Thoracic aorta (tissue), 2 donors: ENCODE results near the gene ALDH7A1. TPM values are rescaled to one million over a fixed set of nuclear protein-coding genes. Genes with fewer than 3 reads are reported as not detected.

Experiments used
- ATAC-seq: fragments of 150-250 bp; one replicate; pipeline ENCODE4 v1.8.0; 2017; ENCODE audit warnings: low read depth; ENCODE audit not compliant: insufficient number of reproducible peaks, low FRiP score
- DNase-seq: peaks from one replicate; pipeline ENCODE4 v3.0.0-alpha.2; 2020; ENCODE audit warnings: low spot score
- H3K27ac ChIP-seq, 2 donors: fragments of 200-600 bp; sonication (generic); 1 replicate in 1 of 2; 2 replicates in 1 of 2; pipeline ENCODE4 v1.5.1; 2016; ENCODE audit warnings: mild to moderate bottlenecking in 2 of 2, moderate library complexity in 2 of 2
- H3K27me3 ChIP-seq: fragments of 200-600 bp; sonication (generic); replicated peaks from 2 replicates; pipeline ENCODE4 v1.6.0; 2016; ENCODE audit warnings: mild to moderate bottlenecking; ENCODE audit not compliant: insufficient read depth
- H3K36me3 ChIP-seq: fragments of 200-600 bp; sonication (generic); one replicate; pipeline ENCODE4 v1.5.1; 2016
- H3K4me1 ChIP-seq, 2 donors: fragments of 200-600 bp; sonication (generic); 1 replicate in 1 of 2; 2 replicates in 1 of 2; pipeline versions ENCODE4 v1.5.1 to v1.6.0; 2016; ENCODE audit warnings: low read depth in 2 of 2, mild to moderate bottlenecking in 1 of 2; ENCODE audit not compliant: control insufficient read depth in 1 of 2
- H3K4me3 ChIP-seq: fragments of 200-600 bp; sonication (generic); 2 replicates; pipeline ENCODE4 v1.5.1; 2016; ENCODE audit warnings: mild to moderate bottlenecking
- H3K9me3 ChIP-seq: fragments of 200-600 bp; sonication (generic); 2 replicates; pipeline ENCODE4 v1.5.1; 2016
- total RNA-seq, 2 donors: library from RNA; depleted of rRNA; stranded (reverse); fragments of >200 nt; gene quantifications; one replicate each; pipeline versions ENCODE4 v1.1.0 to v1.2.3, GENCODE V29; 2016
- TF ChIP-seq, protein P1 (sequence below): fragments of 200-600 bp; sonication (generic); IDR thresholded peaks from one replicate; pipeline ENCODE4 v1.5.1; 2019; ENCODE audit warnings: antibody characterized with exemption

Gene ALDH7A1
- 10 to 100 TPM; 17.6 to 52.6 TPM for total RNA-seq

DNA sequence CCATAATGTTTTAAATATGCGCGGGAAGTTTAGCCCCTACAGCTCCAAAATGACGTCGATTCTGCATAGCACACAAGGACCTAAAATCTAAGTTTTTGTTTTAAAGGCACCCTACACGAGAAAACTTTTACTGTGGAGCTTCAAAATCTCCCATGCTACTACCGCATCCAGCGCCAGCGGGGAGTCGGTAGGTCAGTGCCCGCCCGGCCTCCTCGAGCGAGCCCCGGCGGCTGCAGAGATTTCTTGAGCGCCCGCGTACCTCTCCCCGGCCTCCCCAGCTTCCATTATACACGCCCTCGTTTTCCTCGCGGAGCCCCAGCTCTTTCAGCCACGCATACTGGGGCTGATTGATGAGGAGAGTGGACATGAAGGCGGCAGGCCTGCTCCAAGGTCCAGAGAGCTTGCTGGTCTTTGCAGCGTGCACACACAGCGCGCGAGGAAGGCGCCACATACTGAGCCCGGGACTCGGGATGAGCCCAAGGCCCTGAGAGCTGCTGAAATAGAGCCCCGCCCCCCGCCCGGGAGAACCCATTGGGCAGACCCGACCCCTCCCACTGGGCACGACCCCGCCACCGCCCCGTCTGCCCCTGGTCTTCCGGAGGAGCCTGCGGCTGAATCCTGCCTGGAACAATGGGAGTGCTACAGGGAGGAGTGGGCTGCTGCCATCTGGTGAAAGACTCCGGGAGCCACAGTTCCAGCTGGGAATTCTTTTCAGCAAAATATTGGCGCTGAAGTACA, at the start of gene ALDH7A1:
ALDH7A1 (minus strand) TSS at position 472 of the 738 bp plus-strand sequence; CDS start at position 451, 21 bp downstream.
- TF ChIP-seq, protein P1, sequence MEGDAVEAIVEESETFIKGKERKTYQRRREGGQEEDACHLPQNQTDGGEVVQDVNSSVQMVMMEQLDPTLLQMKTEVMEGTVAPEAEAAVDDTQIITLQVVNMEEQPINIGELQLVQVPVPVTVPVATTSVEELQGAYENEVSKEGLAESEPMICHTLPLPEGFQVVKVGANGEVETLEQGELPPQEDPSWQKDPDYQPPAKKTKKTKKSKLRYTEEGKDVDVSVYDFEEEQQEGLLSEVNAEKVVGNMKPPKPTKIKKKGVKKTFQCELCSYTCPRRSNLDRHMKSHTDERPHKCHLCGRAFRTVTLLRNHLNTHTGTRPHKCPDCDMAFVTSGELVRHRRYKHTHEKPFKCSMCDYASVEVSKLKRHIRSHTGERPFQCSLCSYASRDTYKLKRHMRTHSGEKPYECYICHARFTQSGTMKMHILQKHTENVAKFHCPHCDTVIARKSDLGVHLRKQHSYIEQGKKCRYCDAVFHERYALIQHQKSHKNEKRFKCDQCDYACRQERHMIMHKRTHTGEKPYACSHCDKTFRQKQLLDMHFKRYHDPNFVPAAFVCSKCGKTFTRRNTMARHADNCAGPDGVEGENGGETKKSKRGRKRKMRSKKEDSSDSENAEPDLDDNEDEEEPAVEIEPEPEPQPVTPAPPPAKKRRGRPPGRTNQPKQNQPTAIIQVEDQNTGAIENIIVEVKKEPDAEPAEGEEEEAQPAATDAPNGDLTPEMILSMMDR: peak; percentile 48
- DNase-seq (peak; percentile 74), ATAC-seq (peak; percentile 83)
- Histone ChIP-seq H3K4me3 (peak within 1 kb of the TSS; percentile 86), H3K4me1 (peaks cover 9 to 17% of the 10 kb centered on the region in 2 donors), H3K36me3 (no peaks in the 10 kb centered on the region), H3K27me3 (no peaks in the 10 kb centered on the region), H3K27ac (peak within 1 kb of the TSS; percentile 69 to 76), H3K9me3 (no peaks in the 10 kb centered on the region)

DNA sequence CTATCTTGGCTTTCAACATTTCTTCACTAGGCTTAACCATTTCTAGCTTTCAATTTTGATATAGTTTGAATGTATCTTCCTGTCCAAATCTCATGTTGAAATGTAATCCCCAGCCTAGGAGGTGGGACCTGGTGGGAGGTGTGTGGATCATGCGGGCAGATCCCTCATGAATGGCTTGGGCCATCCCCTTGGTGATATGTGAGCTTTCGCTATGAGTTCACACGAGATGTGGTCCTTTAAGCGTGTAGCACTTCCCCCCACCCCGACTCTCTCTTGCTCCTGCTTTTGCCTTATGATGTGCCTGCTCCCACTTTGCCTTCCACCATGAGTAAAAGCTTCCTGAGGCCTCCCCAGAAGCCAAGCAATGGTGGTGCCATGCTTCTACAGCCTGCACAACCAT, 46.4 kb upstream of the ALDH7A1 start:
- ATAC-seq: no peak
- Histone ChIP-seq H3K27ac (no peak overlapping the region), H3K9me3 (peaks cover 3% of the 10 kb centered on the region), H3K27me3 (no peaks in the 10 kb centered on the region), H3K4me1 (no peaks in the 10 kb centered on the region), H3K4me3 (no peak overlapping the region), H3K36me3 (no peaks in the 10 kb centered on the region)
- TF ChIP-seq, protein P1: no peak
- no peak for DNase-seq

DNA sequence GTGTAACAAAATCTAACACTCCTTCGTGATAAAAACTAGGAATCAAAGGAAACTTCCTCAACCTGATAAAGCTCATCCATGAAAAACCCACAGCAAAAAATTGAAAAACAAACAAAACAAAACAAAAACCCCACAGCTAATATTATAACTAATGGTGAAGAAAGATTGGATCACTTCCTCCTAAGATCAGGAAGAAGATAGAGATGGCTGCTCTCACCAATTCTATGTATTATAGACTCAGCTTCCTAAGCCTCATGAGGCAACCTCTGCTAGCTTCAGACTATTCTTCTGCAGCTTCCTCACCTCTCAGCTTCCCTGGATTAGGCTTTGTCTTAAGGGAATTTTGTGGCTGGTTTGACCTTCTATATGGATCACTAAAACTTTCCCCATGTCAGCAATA, 45.8 kb upstream of the ALDH7A1 start:
- TF ChIP-seq, protein P1: no peak
- Histone ChIP-seq H3K36me3 (no peaks in the 10 kb centered on the region), H3K27ac (no peak overlapping the region), H3K9me3 (peaks cover 3% of the 10 kb centered on the region), H3K27me3 (no peaks in the 10 kb centered on the region), H3K4me1 (no peaks in the 10 kb centered on the region), H3K4me3 (no peak overlapping the region)
- no peak for DNase-seq
- ATAC-seq: no peak

DNA sequence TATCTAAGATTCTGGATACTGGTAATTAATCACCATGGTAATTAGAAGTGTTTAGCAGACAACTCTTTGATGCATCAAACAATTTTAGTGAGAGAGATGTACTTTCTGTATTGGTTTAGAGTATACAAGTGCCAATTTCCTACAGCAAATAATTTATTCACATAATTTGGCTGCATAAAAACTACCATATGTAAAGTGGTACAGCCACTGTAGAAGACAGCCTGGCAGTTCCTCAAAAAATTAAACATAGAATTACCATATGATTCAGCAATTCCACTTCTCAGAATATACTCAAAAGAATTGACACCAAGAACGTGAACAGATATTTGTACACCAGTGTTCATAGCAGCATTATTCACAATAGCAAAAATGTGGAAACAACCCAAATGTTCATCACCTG, 41.9 kb upstream of the ALDH7A1 start:
- Histone ChIP-seq H3K27me3 (no peaks in the 10 kb centered on the region), H3K27ac (no peak overlapping the region), H3K4me1 (no peaks in the 10 kb centered on the region), H3K9me3 (no peaks in the 10 kb centered on the region), H3K36me3 (no peaks in the 10 kb centered on the region), H3K4me3 (no peak overlapping the region)
- ATAC-seq (no peak), DNase-seq (no peak)
- TF ChIP-seq, protein P1: no peak

DNA sequence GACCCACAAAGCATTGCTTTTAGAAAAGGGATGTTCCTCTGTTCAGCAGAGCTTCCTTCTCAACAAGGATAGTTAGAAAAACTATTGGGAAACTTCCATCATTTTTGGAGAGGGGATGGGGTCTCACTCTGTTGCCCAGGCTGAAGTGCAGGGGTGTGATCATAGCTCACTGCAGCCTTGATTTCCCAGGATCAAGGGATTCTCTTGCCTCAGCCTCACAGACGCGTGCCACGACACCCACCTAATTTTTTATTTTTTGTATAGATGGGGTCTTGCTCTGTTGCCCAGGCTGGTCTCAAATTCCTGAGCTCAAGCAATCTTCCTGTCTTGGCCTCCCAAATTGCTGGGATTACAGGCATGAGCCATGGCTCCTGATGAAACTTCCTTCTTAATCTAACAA, 40.6 kb upstream of the ALDH7A1 start:
- H3K27ac ChIP-seq: no peak overlapping the region
- no peak overlapping the region for H3K4me3 ChIP-seq
- H3K4me1 ChIP-seq: no peaks in the 10 kb centered on the region
- no peaks in the 10 kb centered on the region for H3K27me3 ChIP-seq
- no peaks in the 10 kb centered on the region for H3K9me3 ChIP-seq
- DNase-seq: no peak
- no peak for ATAC-seq
- H3K36me3 ChIP-seq: no peaks in the 10 kb centered on the region
- TF ChIP-seq, protein P1: no peak
